GM19240 (cell line): Measurements from ENCODE around the gene BACH2.

Source experiments
- DNase-seq: peaks from one replicate; pipeline ENCODE4 v3.0.0; 2011; ENCODE audit warnings: low spot score; ENCODE audit not compliant: insufficient read length

The BACH2 gene

DNA sequence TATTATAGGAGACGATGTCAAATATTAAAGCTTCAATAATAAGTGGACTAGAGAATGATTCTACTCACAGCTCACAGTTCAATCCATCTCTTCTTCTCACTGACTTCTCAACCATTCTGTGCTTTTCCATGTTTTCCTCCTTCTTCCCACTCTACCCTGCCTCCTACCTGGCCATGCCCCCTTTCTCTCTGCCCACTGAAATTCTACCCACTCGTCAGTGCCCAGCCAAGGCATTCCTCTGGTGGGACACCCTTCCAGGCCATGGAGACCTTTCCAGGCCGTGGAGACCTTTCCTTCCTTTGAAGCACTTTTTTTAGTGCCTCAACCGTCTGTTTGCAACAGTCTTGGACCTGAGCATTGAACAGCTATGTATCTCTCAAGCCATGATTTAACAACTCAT, 18.5 kb downstream of the BACH2 start:
- DNase-seq, result no peak

DNA sequence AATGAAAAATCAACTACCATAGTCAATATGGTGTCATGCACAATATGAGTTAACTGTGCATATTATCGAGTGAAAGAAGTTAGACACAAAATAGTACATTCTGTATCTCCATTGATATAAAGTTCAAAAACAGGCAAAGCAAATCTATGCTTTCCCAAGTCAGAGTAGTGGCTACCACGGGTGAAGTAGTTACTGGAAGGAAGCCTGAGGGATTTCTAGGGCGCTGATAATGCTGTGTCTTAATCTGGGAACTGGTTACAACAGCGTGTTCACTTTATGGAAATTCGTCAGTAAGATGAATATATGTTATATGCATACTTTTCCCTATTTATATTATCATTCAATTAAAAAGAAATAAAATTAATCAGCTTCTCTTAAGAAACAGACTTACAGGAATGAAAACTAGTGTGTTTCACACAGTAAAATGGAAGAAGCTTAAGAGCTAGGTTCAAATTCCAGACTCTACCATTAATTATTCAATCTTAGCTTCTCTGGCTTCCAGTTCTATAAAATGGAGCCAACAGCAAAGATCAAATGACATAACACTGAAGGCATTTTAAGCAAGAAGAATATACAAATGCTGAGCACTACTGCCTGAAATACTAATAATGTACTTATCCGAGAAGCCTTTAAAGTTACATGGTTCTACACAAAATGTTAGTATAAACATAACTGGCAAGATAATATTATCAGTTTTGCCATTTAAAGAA, 19.2 kb downstream of the BACH2 start:
- no peak for DNase-seq

DNA sequence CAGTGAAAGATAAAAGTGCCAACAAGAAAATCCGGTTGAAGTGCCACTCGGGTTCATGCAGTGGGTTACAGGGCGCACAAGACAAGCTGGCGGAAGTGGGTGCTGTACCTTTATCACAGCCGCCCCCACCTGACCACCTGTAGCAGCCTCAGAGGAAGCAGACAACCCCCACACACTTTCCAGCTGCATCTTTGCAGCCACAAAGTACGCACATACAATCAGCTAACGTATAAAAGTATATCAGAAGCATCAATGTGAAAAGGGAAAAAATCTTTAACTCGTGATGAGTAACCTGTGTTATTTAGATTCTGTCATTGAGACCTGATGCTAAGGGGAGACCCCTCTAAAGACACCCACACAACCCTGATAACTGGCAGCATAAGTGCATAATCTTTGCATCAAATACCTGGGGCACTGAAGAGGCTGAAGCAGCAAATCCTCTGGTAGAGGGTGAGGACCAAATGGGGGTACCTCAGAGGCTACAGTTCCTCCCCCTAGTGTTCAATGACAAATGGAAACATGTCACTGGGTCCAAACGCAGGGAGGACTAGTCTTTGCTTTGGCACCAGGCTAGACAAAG, 22.1 kb downstream of the BACH2 start:
- no peak for DNase-seq

DNA sequence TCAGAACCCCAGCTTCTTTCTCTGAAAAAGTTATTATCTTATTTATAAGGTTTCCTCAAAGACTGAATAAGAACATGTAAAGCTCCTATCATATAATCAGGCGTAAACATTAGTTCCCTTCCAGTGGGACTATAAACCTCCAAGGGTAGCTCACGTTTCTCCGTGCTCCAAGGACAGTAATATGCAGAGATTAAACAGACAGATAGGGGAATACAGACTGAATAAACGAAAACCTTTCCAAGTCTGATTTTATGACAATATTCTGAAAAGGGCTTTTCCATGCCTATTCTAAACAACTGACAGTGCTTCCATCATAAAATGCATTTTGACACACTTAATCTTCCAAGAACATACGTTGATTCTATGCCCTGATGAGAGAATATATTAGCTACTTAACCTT, 22.8 kb downstream of the BACH2 start:
- no peak for DNase-seq

DNA sequence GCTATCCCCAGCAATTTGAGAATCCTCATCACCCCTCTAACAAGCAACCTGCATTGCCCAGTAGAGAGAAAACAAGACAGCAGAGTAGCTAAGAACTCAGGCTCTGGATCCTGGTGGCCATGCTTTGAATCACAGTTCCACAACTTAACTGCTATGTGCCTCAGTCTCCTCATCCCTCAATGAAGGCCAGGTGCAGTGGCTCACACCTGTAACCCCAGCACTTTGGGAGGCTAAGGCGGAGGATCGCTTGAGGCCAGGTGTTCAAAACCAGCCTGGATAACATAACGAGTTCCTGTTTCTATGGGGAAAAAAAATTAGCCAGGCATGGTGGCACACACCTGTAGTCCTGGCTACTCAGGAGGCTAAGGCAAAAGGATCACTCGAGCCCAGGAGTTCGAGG, 23.7 kb downstream of the BACH2 start:
- DNase-seq, result no peak

DNA sequence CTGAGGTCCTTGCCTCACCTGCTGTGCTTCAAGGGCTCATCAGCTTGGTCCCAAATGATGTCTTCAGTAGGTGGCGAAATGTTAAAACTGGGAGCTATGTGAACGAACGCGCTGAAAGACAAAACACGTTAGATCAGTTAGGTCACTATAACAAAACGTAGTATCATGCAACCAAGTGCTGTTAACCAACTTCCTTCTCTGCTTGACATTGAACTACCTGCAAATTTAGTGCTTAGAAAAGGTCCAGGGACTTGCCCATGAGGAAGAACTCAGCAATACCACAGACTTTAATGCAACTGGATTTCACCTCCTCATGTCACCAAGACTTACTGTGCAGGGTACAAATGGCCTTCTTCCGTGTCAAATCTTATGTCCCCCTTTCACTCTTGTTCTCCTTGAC, 24.8 kb downstream of the BACH2 start:
- DNase-seq, result no peak

DNA sequence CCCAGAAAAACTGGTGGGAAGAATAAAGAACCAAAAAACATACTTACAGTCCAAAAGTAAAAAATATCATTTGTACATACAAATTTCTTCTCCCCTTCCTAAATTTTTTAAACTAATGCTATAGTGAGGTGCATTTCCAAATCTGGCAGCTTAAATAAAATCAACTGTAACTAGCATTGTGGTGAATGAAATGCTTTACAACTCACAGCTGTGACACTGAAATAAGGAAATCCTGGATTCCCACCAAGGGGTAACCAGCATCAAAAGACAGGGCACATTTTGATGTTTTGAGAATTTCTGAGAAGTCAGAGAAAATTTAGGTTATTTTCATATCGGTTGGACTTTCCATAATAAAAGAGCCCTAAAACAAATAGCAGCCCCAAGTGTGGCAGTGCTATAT, 27.3 kb downstream of the BACH2 start:
- DNase-seq, result no peak

DNA sequence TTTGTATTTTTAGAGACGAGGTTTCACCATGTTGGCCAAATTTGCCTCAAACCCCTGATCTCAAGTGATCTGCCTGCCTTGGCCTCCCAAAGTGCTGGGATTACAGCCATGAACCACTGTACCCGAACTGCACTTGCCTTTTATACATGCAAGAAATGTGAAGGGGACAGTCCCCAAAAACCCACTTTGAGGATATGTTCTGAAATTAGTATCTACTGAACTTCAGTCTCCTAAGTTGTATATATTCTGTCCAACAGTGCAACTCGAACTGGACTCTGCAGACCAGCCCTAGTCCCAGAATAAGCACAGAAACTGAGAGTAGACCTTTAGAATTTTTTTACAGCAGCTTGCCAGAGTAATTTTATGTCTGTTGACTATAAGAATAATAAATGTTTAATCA, 28.5 kb downstream of the BACH2 start:
- no peak for DNase-seq

DNA sequence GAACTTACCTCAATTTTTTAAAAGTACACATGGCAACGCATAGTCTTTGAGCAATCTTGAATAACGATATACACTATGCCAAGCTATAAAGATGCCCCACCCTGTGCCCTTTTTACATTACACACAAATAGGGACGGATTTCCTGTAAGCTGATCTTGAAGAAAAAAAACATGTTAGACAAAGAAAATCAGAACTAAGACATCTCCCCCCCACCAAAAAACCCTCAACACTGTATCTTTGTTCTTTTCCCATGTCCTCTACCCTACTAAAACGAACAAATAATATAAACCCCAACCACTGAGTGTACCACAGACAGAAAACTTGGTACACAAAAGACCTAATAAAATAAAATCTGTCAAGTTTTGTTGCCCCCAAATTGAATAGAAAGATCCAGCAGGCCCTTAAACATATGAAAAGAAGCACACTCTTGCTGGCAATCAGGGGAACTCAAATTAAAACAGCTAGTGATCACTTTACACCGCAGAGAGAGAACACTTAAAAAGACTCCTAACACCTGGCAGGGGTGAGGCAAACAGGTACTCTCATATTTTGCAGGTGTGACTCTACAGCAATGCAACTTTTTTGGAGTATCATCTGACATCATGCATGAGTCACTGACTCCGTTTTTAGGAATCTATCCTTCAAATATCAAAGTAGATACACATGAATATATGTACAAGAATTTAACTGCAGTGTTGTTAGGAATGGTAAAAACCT, 29.6 kb downstream of the BACH2 start:
- no peak for DNase-seq

DNA sequence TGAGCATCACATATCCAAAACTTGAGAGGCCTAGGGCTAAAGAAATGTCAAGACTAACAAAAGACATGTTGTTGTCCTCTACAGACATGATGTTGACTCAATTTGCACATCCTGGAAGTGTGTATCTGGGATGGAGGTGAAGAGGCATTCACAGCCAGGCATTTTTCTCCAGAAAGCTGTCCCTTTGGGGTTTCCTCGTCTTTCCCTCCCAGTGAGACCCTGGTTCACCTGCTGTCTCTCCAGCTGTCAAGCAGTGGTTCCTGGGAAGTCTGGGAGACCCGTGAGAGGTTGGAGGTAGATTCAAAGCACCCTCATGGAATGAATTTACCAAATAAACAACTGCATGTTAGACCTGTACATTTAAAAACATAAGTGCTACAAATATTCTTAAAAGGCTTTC, 32.1 kb downstream of the BACH2 start:
- no peak for DNase-seq

DNA sequence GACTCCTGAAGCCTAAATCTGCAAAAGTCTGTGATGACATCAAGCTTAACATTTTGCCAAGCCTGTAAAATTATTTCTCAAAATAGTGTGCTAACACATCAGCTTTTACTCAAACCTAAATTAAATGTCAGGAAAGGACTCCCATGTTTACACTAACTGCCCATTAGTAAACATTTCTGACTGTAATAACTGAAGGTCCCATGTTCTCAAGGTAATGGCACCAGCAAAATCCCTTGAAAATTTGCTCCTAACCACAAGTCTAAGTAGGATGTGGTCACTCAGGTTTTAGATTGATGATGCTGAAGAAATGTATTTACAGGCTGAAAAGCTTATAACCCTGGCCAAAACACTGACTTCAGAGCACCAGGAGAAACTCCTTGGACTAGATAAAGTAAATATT, 33.0 kb downstream of the BACH2 start:
- DNase-seq, result no peak

DNA sequence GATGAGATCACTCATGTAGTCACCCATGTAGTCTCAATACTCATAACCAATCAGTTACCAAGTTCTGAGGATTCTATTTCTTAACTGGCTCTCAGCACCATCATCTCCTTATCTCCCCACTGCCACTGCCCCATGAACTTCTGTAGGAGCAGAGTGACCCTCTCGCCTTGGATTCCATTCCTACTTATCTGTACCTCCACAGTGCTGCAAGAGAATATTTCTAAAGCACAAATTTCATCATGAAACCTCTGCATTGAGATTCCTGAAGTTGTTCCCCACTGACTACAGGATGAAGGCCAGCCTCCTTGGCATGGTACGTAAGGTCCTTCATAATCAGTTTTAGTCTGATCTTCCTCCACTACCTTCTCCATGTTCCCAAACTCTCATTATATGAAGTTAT, 34.8 kb downstream of the BACH2 start:
- DNase-seq, result no peak

DNA sequence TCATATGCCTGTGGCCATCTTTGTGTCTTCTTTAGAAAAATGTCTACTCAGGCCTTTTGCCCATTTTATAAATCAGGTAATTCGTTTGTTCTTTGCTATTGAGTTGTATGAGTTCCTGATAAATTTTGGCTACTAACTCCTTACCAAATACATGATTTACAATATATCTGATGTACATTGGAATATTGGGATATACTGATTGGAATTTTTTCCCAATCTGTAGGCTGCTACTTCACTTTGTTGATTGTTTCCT, 39.2 kb downstream of the BACH2 start:
- no peak for DNase-seq

DNA sequence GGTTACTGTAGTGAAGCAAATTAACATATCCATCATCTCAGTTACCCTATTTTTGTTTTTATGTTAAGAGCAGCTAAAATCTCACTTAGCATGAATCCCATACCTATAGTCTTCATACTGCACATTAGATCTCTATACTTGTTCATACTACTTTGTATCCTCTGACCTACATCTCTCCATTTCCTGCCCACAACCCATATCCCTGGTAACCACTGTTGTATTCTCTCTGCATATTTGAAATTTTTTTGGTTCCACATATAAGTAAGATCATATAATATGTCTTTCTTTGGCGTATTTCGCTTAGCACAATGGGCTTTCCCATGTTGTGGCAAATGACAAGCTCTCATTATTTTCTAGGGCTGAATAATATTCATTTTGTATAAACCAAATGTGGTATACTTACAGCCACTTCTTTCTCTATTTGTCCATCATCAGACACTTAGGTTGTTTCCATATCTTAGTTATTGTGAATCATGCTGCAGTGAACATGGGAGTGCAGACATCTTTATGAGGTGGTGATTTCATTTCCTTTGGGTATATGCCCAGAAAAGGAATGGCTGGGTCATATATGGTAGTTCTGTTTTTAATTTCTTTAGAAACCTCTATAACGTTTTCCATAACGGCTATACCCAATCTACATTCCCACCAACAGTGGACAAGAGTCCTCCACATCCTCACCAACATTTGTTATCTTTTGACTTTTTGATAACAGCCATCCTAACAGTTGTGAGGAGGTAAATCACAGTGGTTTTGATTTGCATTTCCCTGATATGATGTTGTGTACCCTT, 39.8 kb downstream of the BACH2 start:
- DNase-seq, result no peak

DNA sequence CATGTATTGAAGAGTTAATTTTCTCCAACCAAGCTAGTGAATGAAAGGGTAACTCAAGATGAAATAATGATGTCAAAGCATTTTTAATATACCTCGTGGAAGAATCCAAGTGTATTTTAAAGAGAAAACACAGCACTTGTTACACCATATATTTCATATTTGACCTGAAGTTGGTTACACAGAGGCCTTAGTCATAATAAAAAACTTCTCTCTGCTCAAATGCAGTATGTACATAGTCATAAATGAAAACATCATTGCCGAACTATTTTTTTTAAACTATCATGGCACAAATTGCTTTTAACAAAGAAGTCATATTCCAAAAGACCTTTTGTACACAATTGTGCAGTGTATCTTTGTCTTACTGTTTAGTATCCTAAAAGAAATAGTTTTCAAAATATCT, 43.0 kb downstream of the BACH2 start:
- DNase-seq, result no peak

DNA sequence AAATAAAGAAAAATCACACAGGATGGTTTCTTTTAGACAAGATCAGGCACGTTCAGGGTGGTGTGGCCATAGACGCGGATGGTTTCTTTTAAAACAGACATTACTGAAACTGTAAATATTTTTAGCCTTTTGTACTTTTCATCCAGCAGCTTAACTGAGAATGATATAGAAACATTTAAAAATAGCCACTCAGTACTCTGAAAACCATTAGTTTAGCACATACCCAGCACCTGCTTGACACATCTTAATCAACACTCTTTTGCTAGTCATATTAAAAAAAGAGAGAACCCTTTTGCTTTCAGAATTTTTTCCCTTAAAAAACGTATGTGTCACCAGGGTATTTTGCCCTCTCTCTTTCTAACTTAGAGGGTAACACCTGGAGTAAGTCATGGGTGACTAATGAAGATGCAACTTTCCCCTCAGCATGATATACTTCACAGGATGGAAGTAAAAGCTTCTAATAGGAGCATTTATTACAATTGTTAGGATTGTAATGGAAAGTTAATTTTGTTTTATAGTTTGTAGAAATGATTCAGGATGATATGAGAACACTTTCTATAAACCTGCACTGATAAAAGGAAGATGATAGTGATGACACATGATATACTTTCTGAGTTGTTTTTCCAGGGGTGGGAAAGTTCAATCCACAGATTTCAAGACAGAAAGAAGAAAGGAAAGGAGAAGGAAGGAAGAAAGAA, 45.2 kb downstream of the BACH2 start:
- DNase-seq, result peak; percentile 5

DNA sequence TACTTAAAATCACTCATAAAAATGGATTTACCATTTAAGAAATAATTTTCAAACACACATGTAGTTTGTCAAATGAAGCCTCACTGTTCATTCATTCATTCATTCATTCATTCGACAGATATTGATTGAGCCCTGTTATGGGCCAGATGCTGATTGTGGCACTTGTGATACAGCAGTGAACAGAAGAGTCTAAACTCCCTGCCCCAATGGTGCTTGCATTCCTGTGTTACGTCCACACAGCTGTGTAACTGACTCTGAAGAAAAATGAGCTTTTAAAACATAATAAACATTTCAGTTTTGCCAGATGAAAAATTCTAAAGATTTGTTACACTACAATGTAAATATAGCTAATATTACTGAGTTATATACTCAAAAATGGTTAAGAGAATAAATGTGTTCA, 46.2 kb downstream of the BACH2 start:
- DNase-seq, result no peak

DNA sequence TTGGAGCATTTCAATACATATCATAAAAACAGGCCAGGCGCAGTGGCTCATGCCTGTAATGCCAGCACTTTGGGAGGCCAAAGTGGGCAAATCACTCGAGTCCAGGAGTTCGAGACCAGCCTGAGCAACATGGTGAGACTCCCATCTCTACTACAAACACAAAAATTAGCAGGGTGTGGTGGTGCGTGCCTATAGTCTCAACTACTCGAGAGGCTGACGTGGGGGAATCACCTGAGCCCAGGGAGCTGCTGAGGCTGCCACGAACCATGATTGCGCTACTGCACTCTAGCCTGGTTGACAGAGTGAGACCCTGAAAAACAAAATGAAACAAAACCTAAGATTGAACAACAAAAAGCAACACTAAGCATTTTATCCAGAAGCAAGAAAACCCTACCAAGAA, 47.2 kb downstream of the BACH2 start:
- no peak for DNase-seq

DNA sequence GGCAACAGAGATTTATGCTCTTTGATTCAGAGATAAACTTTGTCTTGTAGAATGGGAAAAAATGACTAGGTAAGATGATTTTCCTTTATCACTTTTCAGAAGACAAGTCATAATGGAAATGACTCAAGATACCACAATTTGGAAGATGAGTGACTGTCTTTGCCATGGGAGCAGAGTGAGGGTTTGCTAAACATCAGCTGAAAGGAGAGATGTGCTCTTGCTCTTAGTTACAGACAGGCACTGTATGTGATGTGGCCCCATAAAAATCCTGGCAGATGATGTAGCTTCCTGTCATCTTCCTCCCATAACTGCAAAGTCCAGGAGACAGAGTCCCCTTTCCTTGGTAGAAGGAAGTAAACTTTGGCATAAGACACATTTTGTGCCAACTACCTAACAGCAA, 47.6 kb downstream of the BACH2 start:
- no peak for DNase-seq

DNA sequence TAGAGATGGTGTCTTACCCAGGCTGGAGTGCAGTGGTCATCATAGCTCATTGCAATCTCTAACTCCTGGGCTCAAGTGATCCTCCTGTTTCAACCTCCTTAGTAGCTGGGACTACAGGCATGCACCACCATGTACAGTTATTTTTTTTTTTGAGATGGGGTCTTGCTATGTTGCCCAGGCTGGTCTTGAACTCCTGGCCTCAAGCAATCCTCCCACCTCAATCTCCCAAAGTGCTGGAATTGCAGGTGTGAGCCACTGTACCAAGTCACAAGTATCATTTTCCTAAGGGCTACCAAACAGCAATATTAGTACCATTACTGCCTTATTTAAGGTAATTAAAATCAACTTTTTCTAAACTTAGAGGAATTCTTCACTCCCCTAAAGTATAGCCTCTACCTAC, 49.4 kb downstream of the BACH2 start:
- no peak for DNase-seq

DNA sequence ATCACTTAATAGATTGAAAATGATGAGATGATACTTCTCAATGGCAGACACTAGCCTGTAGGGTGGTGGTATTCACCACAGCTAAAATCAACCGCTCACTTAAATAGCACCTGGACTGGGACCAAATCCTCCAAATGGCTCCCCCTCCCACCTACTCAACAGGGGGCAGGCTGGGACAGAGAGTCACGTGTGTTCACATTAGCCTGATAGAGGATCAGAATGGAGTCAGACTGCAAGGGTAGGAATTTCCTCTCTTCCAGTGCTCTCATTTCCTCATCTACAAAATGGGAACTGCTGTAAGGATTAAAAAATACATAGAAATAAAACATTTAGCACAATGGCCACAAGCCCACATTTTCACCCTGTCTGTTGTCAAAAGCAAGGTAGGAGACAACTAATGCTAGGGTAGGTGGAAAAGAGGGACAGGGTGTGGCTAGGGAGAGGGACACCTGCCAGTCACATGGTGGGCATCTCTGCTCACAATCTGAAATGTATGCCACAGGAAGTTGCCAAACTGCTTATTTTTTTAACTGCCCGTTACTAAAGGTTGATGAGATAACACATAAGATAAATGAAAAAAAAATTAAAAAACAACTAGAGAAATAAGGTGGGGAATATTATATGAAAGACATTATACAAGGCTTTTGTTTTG, 55.3 kb downstream of the BACH2 start:
- no peak for DNase-seq
